HG03558 (cell line): ENCODE measurements around the gene ZC3H7B.
"Not testable (repeated sequence)": the region's sequence is repeated elsewhere in the genome, so short reads cannot be mapped to it uniquely, and the experiment has no call there.

Experiments used
- ATAC-seq: cut with Tn5 transposase; IDR thresholded peaks from one replicate; pipeline ENCODE4 v1.9.1; 2021; ENCODE audit warnings: moderate number of reproducible peaks; ENCODE audit not compliant: unreplicated experiment; ENCODE audit errors: extremely low read depth

Gene ZC3H7B

GRCh38 chr22:41285441-41285819 lies 15.9 kb upstream of the ZC3H7B start:
- no peak for ATAC-seq

GRCh38 chr22:41285820-41286638 lies 15.3 kb upstream of the ZC3H7B start, which contains the start of gene RANGAP1:
Gene RANGAP1 (minus strand): TSS chr22:41286187. CDS start chr22:41281044, 5,143 bp downstream.
- peak; percentile 82 for ATAC-seq

DNA sequence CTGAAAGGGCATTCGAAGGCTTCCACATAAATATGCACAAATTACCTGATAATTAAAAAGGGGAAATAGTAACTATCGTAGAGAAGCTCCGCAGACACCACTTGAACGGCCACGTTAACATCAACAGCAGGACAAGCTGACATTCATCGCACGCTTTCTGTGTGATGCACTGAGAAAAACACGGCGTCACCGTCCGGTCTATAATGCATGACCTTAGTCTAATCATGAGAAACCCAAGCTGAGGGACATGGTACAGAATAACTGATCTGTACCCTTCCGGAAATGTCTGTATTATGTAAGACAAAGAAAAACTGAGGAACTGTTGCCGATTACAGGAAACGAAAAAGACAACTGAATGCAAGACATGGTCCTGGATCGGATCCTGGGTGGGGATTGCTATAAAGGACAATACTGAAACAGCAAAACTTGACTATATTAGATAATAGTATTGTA lies 14.7 kb upstream of the ZC3H7B start:
- ATAC-seq, result peak; percentile 3

DNA sequence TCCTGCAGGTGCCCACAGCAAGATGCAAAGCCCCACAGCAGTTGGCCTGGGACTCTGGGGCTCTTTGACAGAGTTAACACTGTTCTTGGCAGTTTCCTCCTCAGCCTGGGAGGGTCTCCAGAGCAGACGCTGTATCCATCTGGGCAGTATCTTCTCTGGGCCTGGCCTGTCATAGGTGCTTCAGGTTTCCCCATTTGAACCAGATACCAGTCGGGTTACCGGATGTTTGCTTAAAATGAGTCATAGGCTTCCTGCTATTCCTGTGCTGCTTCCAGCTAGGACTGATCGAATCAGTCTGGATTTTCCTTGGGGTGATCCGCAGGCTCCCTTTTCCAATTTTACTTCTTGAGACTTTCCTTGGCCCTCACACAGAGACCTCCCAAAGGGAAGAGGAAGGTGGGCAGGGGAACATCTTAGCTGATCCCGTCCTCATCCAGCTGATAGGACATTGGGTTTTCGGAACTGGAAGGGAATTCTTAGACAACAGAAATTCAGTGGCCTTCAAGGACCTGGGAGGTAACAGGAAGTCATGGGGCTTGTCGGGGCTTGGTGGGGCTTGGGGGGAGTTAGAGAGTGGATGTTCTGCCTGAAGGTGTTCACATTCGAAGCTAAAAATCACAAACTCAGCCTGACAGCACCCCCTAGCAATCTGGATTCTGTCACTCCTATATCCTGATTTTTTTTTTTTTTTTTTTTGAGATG lies 12.9 kb upstream of the ZC3H7B start:
- ATAC-seq, result no peak

DNA sequence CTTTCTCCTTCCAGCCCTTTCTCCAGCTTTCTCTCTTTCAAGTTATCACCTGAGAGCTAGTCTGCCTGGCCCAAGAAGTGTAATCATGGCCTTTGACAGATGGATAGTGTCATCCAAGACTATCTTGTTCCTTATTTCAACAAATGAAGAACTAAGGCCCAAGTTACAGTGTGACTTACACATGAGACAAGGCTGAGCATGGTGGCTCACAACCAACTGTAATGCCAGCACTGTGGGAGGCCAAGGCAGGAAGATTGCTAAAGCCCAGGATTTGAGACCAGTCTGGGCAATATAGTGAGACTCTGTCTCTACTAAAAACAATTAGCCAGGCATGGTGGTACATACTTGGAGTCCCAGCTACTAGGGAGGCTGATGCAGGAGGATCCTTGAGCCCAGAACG lies 11.7 kb upstream of the ZC3H7B start:
- ATAC-seq, result no peak

DNA sequence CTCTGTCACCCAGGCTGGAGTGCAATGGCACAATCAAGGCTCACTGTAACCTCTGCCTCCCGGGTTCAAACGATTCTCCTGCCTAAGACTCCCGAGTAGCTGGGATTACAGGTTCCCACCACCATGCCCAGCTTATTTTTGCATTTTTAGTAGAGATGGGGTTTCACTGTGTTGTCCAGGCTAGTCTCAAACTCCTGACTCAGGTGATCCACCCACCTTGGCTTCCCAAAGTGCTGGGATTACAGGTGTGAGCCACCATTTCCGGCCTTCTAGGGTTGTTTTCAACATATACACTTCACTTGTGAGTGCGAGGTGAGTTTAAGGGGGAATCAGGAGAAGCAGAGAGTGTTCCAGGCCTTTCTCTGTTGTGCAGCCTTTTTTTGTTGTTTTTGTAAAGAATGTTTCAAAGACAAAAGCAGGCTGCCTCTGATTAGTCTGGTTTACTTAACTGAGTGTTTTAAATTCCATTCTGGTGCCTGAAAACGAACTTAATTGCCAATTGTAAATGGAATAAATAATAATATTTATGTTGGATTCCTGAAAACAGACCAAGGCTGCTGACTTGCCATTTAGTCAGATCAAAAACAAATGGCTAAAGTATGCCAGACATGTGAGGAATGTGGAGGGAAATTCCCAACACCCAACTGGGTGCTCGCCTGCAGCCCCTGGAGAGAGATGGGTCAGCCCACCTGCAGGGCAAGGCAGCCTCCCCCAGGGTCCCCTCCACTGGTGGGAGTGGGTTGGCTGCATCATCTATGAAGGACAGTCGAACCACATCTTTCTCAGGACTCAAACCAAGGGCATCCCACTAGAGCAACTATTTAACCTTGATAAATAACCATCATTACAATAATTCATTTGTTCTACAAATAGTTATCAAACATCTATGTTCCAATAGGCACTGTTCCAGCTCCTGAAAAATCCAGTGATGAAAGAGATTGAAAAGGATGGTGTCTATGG lies 10.8 kb upstream of the ZC3H7B start:
- no peak for ATAC-seq

- ATAC-seq, result not testable (repeated sequence)
These were observed 6.5 kb upstream of the ZC3H7B start for GRCh38 chr22:41294816-41295215.

- ATAC-seq, result no peak
These were observed 4.3 kb upstream of the ZC3H7B start for GRCh38 chr22:41296826-41297667.

GRCh38 chr22:41300661-41301060 lies 664 bp upstream of the ZC3H7B start:
- no peak for ATAC-seq

- no peak for ATAC-seq
These were observed 869 bp downstream of the ZC3H7B start for GRCh38 chr22:41302021-41302767.

GRCh38 chr22:41302811-41303210 lies 1.5 kb downstream of the ZC3H7B start:
- ATAC-seq, result no peak

DNA sequence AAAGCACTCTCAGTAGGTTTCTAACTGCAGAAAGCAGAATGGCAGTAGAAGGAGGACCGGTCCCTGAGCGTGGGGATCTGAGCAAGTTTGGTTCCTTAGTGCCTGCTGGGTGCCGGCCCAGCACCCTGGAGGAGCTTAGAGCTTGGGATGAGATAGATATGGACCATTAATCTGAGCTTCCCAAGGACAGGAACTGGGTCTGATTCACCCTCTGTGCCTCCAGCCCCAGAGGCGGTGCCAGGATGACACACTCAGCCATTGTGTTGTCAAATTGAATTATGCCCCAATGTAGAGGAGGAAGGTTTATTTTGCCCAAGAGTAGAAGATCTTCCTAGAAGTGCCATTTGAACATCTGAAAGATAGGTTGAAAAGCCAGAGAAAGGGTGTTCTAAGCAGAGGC lies 4.3 kb downstream of the ZC3H7B start:
- no peak for ATAC-seq

GRCh38 chr22:41308054-41308453 lies 6.7 kb downstream of the ZC3H7B start:
- ATAC-seq, result no peak

GRCh38 chr22:41308544-41308947 lies 7.2 kb downstream of the ZC3H7B start:
- ATAC-seq, result no peak

DNA sequence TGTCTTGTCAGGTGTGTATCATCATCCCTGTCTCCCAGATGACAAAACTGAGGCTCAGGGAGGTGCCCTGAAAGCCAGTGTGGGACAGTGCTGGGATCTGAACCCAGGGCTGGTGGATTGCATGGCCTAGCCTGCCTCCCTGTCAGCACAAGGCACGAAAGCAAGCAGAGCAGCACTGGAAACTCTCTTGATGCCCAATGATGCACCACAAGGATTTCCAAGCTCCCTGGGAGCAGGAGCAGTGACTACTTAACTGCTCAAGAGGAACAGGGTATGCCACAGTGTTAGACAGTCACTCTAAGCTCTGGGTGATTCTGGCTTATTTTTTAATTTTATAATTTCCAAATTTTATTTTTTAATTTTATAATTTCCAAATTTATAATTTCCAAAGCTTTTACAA lies 9.0 kb downstream of the ZC3H7B start:
- no peak for ATAC-seq

DNA sequence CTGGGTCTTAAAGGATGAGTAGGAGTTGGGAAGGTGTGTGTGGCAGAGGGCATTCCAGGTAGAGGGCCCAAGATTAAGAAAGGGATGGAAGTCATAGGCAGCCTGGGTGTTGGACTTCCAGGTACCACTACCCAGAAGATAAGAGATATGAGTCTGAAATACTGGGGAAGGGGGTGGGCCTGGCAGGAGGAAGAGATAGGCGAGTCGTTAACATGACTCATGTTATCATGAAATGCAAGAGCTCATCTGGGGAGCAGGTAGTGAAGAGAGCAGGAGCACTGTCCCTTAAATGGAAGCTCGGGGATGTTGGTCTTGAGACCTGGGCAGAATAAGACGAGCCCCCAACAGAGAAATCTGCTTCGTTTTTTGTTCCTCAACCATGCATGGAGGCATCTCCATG lies 10.2 kb downstream of the ZC3H7B start:
- no peak for ATAC-seq

- no peak for ATAC-seq
These were observed 13.5 kb downstream of the ZC3H7B start for GRCh38 chr22:41314821-41315220.

DNA sequence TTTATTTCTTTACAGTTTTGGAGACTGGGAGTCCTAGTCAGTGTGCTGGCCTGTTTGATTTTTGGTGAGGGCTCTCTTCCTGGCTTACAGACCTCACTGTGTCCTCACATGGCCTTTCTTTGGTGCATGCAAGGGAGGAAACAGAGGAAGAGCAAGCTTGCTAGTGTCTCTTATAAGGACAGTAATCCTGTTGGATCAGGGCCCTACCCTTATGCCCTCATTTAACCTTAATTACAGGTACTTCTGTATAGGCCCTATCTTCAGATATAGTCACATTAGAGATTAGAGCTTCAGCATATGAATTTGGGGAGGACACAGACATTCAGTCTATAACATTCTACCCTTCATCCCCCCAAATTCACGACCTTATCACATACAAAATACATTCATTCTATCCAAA lies 14.3 kb downstream of the ZC3H7B start:
- ATAC-seq, result no peak
